Body of pancreas (tissue), 4 donors: Measurements from ENCODE around the gene ARPC2.

Source experiments
- CTCF ChIP-seq, 7 experiments: fragments of 450-650 bp in 4 of 7; fragments of 200-600 bp in 3 of 7; sonication (generic) in 3 of 7; IDR thresholded peaks; one replicate each; pipeline ENCODE4 v1.5.1; 2016 to 2019; ENCODE audit warnings: antibody characterized with exemption in 7 of 7
- POLR2A ChIP-seq, 3 donors: fragments of 450-650 bp; IDR thresholded peaks; one replicate each; pipeline ENCODE4 v1.6.1; 2016; ENCODE audit warnings: antibody characterized with exemption in 3 of 3, mild to moderate bottlenecking in 2 of 3

DNA sequence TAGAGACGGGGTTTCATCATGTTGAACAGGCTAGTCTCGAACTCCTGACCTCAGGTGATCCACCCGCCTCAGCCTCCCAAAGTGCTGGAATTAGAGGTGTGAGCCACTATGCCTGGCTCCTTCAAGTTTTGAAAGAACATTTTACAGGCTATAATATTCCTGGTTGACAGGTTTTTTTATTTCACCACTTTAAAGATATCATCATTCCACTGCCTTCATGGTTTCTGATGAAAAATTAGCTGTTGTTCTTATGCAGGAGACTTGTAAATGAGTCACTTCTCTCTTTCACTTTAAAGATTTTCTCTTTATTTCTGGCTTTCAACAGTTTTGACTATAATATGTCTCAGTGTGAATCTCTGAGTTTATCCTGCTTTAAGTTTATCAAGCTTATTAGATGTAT, 7.9 kb upstream of the ARPC2 start:
- TF ChIP-seq CTCF (IDR thresholded peaks at IDR 0.05), result no peak
- TF ChIP-seq POLR2A (IDR thresholded peaks at IDR 0.05), result no peak
